Endothelial cell (in vitro differentiated cells): Measurements from ENCODE around the gene DDX50. TPM values are rescaled to one million over a fixed set of nuclear protein-coding genes. Genes with fewer than 3 reads are reported as not detected.
A peak's percentile ranks its signal among the peaks of the same experiment; 100 is the strongest.

Source experiments
- DNase-seq: peaks from one replicate; pipeline ENCODE4 v3.0.0; 2021; ENCODE audit warnings: low spot score
- H3K27ac Mint-ChIP-seq: one replicate; pipeline ENCODE4 v1.8.0; 2021; ENCODE audit warnings: mixed read lengths, inconsistent platforms; ENCODE audit not compliant: unreplicated experiment
- H3K27me3 Mint-ChIP-seq: one replicate; pipeline ENCODE4 v1.8.0; 2021; ENCODE audit warnings: mild to moderate bottlenecking, moderate library complexity, mixed read lengths, inconsistent platforms; ENCODE audit not compliant: unreplicated experiment
- H3K36me3 Mint-ChIP-seq: one replicate; pipeline ENCODE4 v1.8.0; 2021; ENCODE audit warnings: mild to moderate bottlenecking, low read depth, mixed read lengths, inconsistent platforms; ENCODE audit not compliant: unreplicated experiment
- H3K4me1 Mint-ChIP-seq: one replicate; pipeline ENCODE4 v1.8.0; 2021; ENCODE audit warnings: mild to moderate bottlenecking, mixed read lengths, inconsistent platforms; ENCODE audit not compliant: unreplicated experiment
- H3K4me3 Mint-ChIP-seq: one replicate; pipeline ENCODE4 v1.8.0; 2021; ENCODE audit warnings: mild to moderate bottlenecking, mixed read lengths, inconsistent platforms; ENCODE audit not compliant: unreplicated experiment
- H3K9me3 Mint-ChIP-seq: one replicate; pipeline ENCODE4 v1.8.0; 2021; ENCODE audit warnings: mixed read lengths, inconsistent platforms; ENCODE audit not compliant: unreplicated experiment
- CTCF ChIP-seq: fragments of 200-600 bp; sonication (generic); IDR thresholded peaks from one replicate; pipeline ENCODE4 v1.5.0; 2021; ENCODE audit warnings: antibody characterized with exemption; ENCODE audit not compliant: unreplicated experiment
- total RNA-seq: library from RNA; stranded (reverse); fragmentation: NEBNext Ultra II Directional; extraction: Animal tissue kit (Norgen Biotek cat#: 25700); gene quantifications from one replicate; pipeline ENCODE4 v1.2.1, GENCODE V29; 2021; ENCODE audit not compliant: unreplicated experiment

Gene DDX50
- total RNA-seq, 1 donor from 2014 or later = 35.2 TPM

GRCh38 chr10:68954904-68955303, 53.8 kb downstream of the DDX50 start:
- peak overlapping the region; percentile 52 for H3K27ac Mint-ChIP-seq
- TF ChIP-seq CTCF = no peak
- no peak for DNase-seq
- peaks cover 9% of the 10 kb centered on the region for H3K27me3 Mint-ChIP-seq
- peaks cover 13% of the 10 kb centered on the region for H3K4me1 Mint-ChIP-seq
- H3K9me3 Mint-ChIP-seq = no peaks in the 10 kb centered on the region
- H3K4me3 Mint-ChIP-seq = no peak overlapping the region
- peaks cover 5% of the 10 kb centered on the region for H3K36me3 Mint-ChIP-seq

GRCh38 chr10:68955355-68955831, 54.3 kb downstream of the DDX50 start:
- peaks cover 15% of the 10 kb centered on the region for H3K4me1 Mint-ChIP-seq
- H3K4me3 Mint-ChIP-seq = peak overlapping the region; percentile 100
- H3K27ac Mint-ChIP-seq = peak overlapping the region; percentile 98
- DNase-seq = peak; percentile 19
- H3K27me3 Mint-ChIP-seq = peaks cover 9% of the 10 kb centered on the region
- no peaks in the 10 kb centered on the region for H3K9me3 Mint-ChIP-seq
- H3K36me3 Mint-ChIP-seq = peaks cover 5% of the 10 kb centered on the region
- TF ChIP-seq CTCF = no peak

- peaks cover 9% of the 10 kb centered on the region for H3K27me3 Mint-ChIP-seq
- TF ChIP-seq CTCF = no peak
- peaks cover 15% of the 10 kb centered on the region for H3K4me1 Mint-ChIP-seq
- DNase-seq = peak; percentile 80
- H3K4me3 Mint-ChIP-seq = peak within 1 kb of the TSS; percentile 100
- H3K27ac Mint-ChIP-seq = peak within 1 kb of the TSS; percentile 98
- H3K9me3 Mint-ChIP-seq = no peaks in the 10 kb centered on the region
- H3K36me3 Mint-ChIP-seq = peaks cover 5% of the 10 kb centered on the region
Measured at GRCh38 chr10:68955832-68956532, 54.9 kb downstream of the DDX50 start, which contains the start of gene DDX21. DDX21 (plus strand) TSS chr10:68956170; CDS start chr10:68956226, 56 bp downstream.

- H3K27me3 Mint-ChIP-seq = peaks cover 9% of the 10 kb centered on the region
- H3K4me1 Mint-ChIP-seq = peaks cover 15% of the 10 kb centered on the region
- TF ChIP-seq CTCF = no peak
- no peaks in the 10 kb centered on the region for H3K9me3 Mint-ChIP-seq
- peaks cover 10% of the 10 kb centered on the region for H3K36me3 Mint-ChIP-seq
- H3K4me3 Mint-ChIP-seq = peak overlapping the region; percentile 100
- no peak for DNase-seq
- peak overlapping the region; percentile 98 for H3K27ac Mint-ChIP-seq
Measured at GRCh38 chr10:68957284-68957615, 56.1 kb downstream of the DDX50 start.

- H3K4me3 Mint-ChIP-seq = peak overlapping the region; percentile 100
- H3K4me1 Mint-ChIP-seq = peaks cover 15% of the 10 kb centered on the region
- peak overlapping the region; percentile 98 for H3K27ac Mint-ChIP-seq
- peaks cover 9% of the 10 kb centered on the region for H3K27me3 Mint-ChIP-seq
- no peak for DNase-seq
- peaks cover 12% of the 10 kb centered on the region for H3K36me3 Mint-ChIP-seq
- H3K9me3 Mint-ChIP-seq = no peaks in the 10 kb centered on the region
- no peak for TF ChIP-seq CTCF
Measured at GRCh38 chr10:68957654-68958053, 56.5 kb downstream of the DDX50 start.
